ENCODE data around the gene LRRC30.

DNA sequence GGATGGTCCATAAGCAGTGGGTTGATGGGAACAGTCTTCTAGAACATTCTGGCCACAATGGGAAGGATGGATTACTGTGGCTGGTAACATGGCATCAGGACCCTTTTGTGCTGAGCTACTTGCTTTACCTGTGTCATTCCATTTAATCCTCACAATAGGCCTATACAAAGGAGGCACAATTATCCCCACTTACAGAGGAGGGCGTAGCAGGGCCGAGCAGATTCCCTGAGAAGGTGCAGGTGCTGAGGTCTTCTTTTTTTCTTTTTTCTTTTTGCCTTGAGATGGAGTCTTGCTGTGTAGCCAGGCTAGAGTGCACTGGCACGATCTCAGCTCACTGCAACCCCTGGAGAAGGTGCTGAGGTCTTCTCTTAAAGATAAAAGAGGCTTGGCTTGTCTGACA, 6.7 kb upstream of the LRRC30 start:
- TF ChIP-seq, protein P1, sequence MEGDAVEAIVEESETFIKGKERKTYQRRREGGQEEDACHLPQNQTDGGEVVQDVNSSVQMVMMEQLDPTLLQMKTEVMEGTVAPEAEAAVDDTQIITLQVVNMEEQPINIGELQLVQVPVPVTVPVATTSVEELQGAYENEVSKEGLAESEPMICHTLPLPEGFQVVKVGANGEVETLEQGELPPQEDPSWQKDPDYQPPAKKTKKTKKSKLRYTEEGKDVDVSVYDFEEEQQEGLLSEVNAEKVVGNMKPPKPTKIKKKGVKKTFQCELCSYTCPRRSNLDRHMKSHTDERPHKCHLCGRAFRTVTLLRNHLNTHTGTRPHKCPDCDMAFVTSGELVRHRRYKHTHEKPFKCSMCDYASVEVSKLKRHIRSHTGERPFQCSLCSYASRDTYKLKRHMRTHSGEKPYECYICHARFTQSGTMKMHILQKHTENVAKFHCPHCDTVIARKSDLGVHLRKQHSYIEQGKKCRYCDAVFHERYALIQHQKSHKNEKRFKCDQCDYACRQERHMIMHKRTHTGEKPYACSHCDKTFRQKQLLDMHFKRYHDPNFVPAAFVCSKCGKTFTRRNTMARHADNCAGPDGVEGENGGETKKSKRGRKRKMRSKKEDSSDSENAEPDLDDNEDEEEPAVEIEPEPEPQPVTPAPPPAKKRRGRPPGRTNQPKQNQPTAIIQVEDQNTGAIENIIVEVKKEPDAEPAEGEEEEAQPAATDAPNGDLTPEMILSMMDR (CRISPR knock-in tag; IDR thresholded peaks at IDR 0.05): no peak
- no peak for TF ChIP-seq EP300 (IDR thresholded peaks at IDR 0.05; ENCODE audit: low read depth in 2 of 2, low read length in 2 of 2)
- TF ChIP-seq EP300 (CRISPR knock-in tag; IDR thresholded peaks at IDR 0.05; ENCODE audit: borderline replicate concordance): no peak
- no peak for TF ChIP-seq HDAC2 (CRISPR knock-in tag; IDR thresholded peaks at IDR 0.05)
